ENCODE measurements around the gene DSCAML1. TPM values are rescaled to one million over a fixed set of nuclear protein-coding genes. Genes with fewer than 3 reads are reported as not detected.

The DSCAML1 gene
- total RNA-seq, 1 experiment from 2014 or later, result 0.90 TPM

DNA sequence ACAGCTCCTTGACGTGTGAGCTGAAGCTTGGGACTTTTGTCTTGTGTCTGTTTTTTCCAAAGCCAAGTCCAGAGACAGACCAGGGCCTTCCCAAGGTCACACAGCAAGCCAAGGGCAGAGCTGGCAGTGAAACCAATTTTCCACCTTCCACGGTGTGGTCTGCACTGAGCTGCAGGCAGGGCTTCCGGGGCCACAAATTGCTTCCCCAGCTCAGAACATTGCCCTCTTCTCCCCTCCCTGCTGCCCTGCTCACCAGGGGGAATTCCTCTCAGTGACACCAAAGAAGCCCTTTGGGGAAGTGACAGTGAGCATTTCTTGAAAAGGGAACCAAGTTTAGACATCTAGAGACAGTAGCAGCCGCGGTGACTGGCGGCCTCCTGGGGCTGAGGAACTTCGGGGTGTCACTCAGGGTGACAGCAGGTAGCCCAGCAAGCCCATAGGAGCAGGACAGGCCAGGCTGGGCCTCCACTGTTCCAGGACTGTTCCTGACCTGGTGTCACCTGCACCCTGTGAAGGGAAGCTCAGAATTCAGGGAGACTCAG lies 18.3 kb upstream of the DSCAML1 start (continued):
- no peak for TF ChIP-seq GABPB1 (CRISPR knock-in tag; IDR thresholded peaks at IDR 0.05)
- TF ChIP-seq, protein P1, sequence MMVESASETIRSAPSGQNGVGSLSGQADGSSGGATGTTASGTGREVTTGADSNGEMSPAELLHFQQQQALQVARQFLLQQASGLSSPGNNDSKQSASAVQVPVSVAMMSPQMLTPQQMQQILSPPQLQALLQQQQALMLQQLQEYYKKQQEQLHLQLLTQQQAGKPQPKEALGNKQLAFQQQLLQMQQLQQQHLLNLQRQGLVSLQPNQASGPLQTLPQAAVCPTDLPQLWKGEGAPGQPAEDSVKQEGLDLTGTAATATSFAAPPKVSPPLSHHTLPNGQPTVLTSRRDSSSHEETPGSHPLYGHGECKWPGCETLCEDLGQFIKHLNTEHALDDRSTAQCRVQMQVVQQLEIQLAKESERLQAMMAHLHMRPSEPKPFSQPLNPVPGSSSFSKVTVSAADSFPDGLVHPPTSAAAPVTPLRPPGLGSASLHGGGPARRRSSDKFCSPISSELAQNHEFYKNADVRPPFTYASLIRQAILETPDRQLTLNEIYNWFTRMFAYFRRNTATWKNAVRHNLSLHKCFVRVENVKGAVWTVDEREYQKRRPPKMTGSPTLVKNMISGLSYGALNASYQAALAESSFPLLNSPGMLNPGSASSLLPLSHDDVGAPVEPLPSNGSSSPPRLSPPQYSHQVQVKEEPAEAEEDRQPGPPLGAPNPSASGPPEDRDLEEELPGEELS (CRISPR knock-in tag; IDR thresholded peaks at IDR 0.05), result no peak
- TF ChIP-seq, protein P2, sequence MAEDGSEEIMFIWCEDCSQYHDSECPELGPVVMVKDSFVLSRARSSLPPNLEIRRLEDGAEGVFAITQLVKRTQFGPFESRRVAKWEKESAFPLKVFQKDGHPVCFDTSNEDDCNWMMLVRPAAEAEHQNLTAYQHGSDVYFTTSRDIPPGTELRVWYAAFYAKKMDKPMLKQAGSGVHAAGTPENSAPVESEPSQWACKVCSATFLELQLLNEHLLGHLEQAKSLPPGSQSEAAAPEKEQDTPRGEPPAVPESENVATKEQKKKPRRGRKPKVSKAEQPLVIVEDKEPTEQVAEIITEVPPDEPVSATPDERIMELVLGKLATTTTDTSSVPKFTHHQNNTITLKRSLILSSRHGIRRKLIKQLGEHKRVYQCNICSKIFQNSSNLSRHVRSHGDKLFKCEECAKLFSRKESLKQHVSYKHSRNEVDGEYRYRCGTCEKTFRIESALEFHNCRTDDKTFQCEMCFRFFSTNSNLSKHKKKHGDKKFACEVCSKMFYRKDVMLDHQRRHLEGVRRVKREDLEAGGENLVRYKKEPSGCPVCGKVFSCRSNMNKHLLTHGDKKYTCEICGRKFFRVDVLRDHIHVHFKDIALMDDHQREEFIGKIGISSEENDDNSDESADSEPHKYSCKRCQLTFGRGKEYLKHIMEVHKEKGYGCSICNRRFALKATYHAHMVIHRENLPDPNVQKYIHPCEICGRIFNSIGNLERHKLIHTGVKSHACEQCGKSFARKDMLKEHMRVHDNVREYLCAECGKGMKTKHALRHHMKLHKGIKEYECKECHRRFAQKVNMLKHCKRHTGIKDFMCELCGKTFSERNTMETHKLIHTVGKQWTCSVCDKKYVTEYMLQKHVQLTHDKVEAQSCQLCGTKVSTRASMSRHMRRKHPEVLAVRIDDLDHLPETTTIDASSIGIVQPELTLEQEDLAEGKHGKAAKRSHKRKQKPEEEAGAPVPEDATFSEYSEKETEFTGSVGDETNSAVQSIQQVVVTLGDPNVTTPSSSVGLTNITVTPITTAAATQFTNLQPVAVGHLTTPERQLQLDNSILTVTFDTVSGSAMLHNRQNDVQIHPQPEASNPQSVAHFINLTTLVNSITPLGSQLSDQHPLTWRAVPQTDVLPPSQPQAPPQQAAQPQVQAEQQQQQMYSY (CRISPR knock-in tag; IDR thresholded peaks at IDR 0.05), result no peak
- TF ChIP-seq ZNF423 (CRISPR knock-in tag; IDR thresholded peaks at IDR 0.05), result no peak; the same call in 1 of the 2 replicates
- no peak for TF ChIP-seq SMAD3 (CRISPR knock-in tag; IDR thresholded peaks at IDR 0.05; ENCODE audit: borderline replicate concordance)
- TF ChIP-seq, protein P3, sequence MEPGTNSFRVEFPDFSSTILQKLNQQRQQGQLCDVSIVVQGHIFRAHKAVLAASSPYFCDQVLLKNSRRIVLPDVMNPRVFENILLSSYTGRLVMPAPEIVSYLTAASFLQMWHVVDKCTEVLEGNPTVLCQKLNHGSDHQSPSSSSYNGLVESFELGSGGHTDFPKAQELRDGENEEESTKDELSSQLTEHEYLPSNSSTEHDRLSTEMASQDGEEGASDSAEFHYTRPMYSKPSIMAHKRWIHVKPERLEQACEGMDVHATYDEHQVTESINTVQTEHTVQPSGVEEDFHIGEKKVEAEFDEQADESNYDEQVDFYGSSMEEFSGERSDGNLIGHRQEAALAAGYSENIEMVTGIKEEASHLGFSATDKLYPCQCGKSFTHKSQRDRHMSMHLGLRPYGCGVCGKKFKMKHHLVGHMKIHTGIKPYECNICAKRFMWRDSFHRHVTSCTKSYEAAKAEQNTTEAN (CRISPR knock-in tag; IDR thresholded peaks at IDR 0.05), result no peak
- TF ChIP-seq ZNF138 (CRISPR knock-in tag; conservative IDR thresholded peaks at IDR 0.05), result no peak
- TF ChIP-seq CREM (CRISPR knock-in tag; IDR thresholded peaks at IDR 0.05), result no peak
- TF ChIP-seq NFATC4 (CRISPR knock-in tag; IDR thresholded peaks at IDR 0.05), result no peak
- TF ChIP-seq MXD4 (CRISPR knock-in tag; IDR thresholded peaks at IDR 0.05; ENCODE audit: borderline replicate concordance), result no peak
- no peak for TF ChIP-seq NFE2L1 (CRISPR knock-in tag; IDR thresholded peaks at IDR 0.05)
- TF ChIP-seq, protein P4, sequence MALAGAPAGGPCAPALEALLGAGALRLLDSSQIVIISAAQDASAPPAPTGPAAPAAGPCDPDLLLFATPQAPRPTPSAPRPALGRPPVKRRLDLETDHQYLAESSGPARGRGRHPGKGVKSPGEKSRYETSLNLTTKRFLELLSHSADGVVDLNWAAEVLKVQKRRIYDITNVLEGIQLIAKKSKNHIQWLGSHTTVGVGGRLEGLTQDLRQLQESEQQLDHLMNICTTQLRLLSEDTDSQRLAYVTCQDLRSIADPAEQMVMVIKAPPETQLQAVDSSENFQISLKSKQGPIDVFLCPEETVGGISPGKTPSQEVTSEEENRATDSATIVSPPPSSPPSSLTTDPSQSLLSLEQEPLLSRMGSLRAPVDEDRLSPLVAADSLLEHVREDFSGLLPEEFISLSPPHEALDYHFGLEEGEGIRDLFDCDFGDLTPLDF (CRISPR knock-in tag; IDR thresholded peaks at IDR 0.05), result no peak
- no peak for TF ChIP-seq KAT7 (CRISPR knock-in tag; IDR thresholded peaks at IDR 0.05; ENCODE audit: borderline replicate concordance)

DNA sequence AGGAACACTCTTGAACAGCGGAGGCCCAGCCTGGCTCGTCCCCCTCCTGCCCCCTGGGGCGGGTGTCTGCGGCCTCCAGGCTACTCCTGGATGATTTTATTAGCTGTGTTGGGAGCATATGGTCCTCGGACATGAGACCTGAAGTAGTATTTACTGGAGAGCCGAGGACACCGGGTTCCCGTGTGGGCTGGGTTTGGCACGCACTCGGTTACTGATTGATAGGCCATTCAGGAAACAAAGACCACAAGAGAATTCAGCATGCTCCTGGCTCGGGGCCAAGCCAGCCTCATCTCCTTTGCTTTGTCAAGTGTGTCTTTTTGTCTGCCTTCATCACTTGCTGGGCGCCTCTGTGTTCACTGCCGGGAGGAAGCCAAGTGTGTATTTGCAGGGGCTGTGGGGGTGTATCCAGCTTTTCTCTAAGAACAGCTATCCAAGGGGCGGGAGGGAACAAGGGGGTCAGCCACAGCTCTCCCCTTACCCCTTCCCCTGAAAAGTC lies 17.8 kb upstream of the DSCAML1 start:
- ATAC-seq (no peak), DNase-seq (ENCODE audit: low spot score) (no peak)
- Mint-ChIP-seq H3K4me3 (no peak overlapping the region), H3K27me3 (ENCODE audit: low read depth) (peaks cover 5% of the 10 kb centered on the region; the same call in 1 of the 2 replicates), H3K27ac (no peak overlapping the region), H3K9me3 (no peaks in the 10 kb centered on the region), H3K36me3 (no peaks in the 10 kb centered on the region), H3K4me1 (peaks cover 40% of the 10 kb centered on the region)
- ChIA-PET CTCF (interaction anchor here (0.7 to 13.0 kb wide), 6 partner anchors 10 to 389 kb away, joined by 3 to 336 read pairs (median 14); partner anchors contain the start of gene FXYD2), POLR2A (no interaction called here)
- TF ChIP-seq, protein P1 (CRISPR knock-in tag; IDR thresholded peaks at IDR 0.05), result no peak
- TF ChIP-seq NFATC4 (CRISPR knock-in tag; IDR thresholded peaks at IDR 0.05), result no peak
- no peak for TF ChIP-seq ZNF138 (CRISPR knock-in tag; conservative IDR thresholded peaks at IDR 0.05)
- TF ChIP-seq OVOL2 (CRISPR knock-in tag; IDR thresholded peaks at IDR 0.05; ENCODE audit: borderline replicate concordance), result no peak
- TF ChIP-seq, protein P5, sequence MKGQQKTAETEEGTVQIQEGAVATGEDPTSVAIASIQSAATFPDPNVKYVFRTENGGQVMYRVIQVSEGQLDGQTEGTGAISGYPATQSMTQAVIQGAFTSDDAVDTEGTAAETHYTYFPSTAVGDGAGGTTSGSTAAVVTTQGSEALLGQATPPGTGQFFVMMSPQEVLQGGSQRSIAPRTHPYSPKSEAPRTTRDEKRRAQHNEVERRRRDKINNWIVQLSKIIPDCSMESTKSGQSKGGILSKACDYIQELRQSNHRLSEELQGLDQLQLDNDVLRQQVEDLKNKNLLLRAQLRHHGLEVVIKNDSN (CRISPR knock-in tag; IDR thresholded peaks at IDR 0.05), result no peak
- TF ChIP-seq PRRX2 (CRISPR knock-in tag; IDR thresholded peaks at IDR 0.05), result no peak
- no peak for TF ChIP-seq NR1H2 (CRISPR knock-in tag; IDR thresholded peaks at IDR 0.05)
- TF ChIP-seq ELF4 (CRISPR knock-in tag; IDR thresholded peaks at IDR 0.05; ENCODE audit: low read depth), result no peak
- no peak for TF ChIP-seq JAZF1 (CRISPR knock-in tag; IDR thresholded peaks at IDR 0.05)
- TF ChIP-seq, protein P6, sequence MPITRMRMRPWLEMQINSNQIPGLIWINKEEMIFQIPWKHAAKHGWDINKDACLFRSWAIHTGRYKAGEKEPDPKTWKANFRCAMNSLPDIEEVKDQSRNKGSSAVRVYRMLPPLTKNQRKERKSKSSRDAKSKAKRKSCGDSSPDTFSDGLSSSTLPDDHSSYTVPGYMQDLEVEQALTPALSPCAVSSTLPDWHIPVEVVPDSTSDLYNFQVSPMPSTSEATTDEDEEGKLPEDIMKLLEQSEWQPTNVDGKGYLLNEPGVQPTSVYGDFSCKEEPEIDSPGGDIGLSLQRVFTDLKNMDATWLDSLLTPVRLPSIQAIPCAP (CRISPR knock-in tag; IDR thresholded peaks at IDR 0.05), result no peak
